Vagina (tissue), 2 donors: ENCODE data around the gene BPIFB6. TPM values are rescaled to one million over a fixed set of nuclear protein-coding genes. Genes with fewer than 3 reads are reported as not detected.

Experiments
- DNase-seq, 2 donors: peaks; one replicate each; pipeline ENCODE4 v3.0.0-alpha.2; 2017; ENCODE audit errors: extremely low spot score in 2 of 2
- H3K27ac ChIP-seq: fragments of 200-600 bp; sonication (generic); one replicate; pipeline ENCODE4 v1.5.1; 2019
- H3K27me3 ChIP-seq: fragments of 200-600 bp; sonication (generic); one replicate; pipeline ENCODE4 v1.5.1; 2019
- H3K36me3 ChIP-seq, 2 donors: fragments of 200-600 bp; sonication (generic); one replicate each; pipeline ENCODE4 v1.5.1; 2017 to 2019
- H3K4me1 ChIP-seq: fragments of 200-600 bp; sonication (generic); one replicate; pipeline ENCODE4 v1.5.1; 2019
- H3K4me3 ChIP-seq, 2 donors: fragments of 200-600 bp; sonication (generic); 1 replicate in 1 of 2; 2 replicates in 1 of 2; pipeline ENCODE4 v1.5.1; 2016 to 2019
- H3K9me3 ChIP-seq: fragments of 200-600 bp; sonication (generic); one replicate; pipeline ENCODE4 v1.5.1; 2019
- CTCF ChIP-seq, 3 experiments: fragments of 450-650 bp in 2 of 3; fragments of 200-600 bp in 1 of 3; sonication (generic) in 1 of 3; IDR thresholded peaks; one replicate each; pipeline ENCODE4 v1.5.1; 2017 to 2019; ENCODE audit warnings: antibody characterized with exemption in 3 of 3, mild to moderate bottlenecking in 2 of 3, moderate library complexity in 2 of 3
- POLR2A ChIP-seq, 2 donors: fragments of 450-650 bp; IDR thresholded peaks; one replicate each; pipeline ENCODE4 v1.6.1; 2017; ENCODE audit warnings: antibody characterized with exemption in 2 of 2, mild to moderate bottlenecking in 2 of 2, moderate library complexity in 2 of 2
- POLR2AphosphoS5 ChIP-seq, 2 donors: sonication (generic); formaldehyde crosslinking; IDR thresholded peaks; one replicate each; pipeline ENCODE4 v1.9.0; 2017; ENCODE audit warnings: antibody characterized with exemption in 2 of 2, mild to moderate bottlenecking in 2 of 2, low read depth in 1 of 2; ENCODE audit not compliant: insufficient read depth in 1 of 2
- intact Hi-C: fragments of 100-400 bp; cut with DNase I; formaldehyde crosslinking; loops from one replicate; pipeline ENCODE4 v1.15.1; 2023
- total RNA-seq: library from RNA; depleted of rRNA; stranded (reverse); fragments of >200 nt; gene quantifications from one replicate; pipeline ENCODE4 v1.2.3, GENCODE V29; 2016

BPIFB6 gene
- total RNA-seq, 1 donor from 2014 or later, result not detected

- H3K4me1 ChIP-seq, result no peaks in the 10 kb centered on the region
- DNase-seq, result no peak
- H3K4me3 ChIP-seq, result no peak overlapping the region
- TF ChIP-seq CTCF (IDR thresholded peaks at IDR 0.05) (no peak), POLR2A (IDR thresholded peaks at IDR 0.05) (no peak), POLR2AphosphoS5 (IDR thresholded peaks at IDR 0.05; ENCODE audit: insufficient read depth in 1 of 2, low read depth in 1 of 2) (no peak)
- no peaks in the 10 kb centered on the region for H3K36me3 ChIP-seq
- no peaks in the 10 kb centered on the region for H3K27me3 ChIP-seq
- H3K9me3 ChIP-seq, result no peaks in the 10 kb centered on the region
- H3K27ac ChIP-seq, result no peak overlapping the region
- intact Hi-C loops, result no loop called here
Measured at GRCh38 chr20:33005908-33006775, 25.3 kb upstream of the BPIFB6 start.

- Histone ChIP-seq H3K9me3 (no peaks in the 10 kb centered on the region), H3K4me1 (no peaks in the 10 kb centered on the region), H3K36me3 (no peaks in the 10 kb centered on the region), H3K4me3 (no peak overlapping the region), H3K27ac (no peak overlapping the region), H3K27me3 (no peaks in the 10 kb centered on the region)
- no peak for DNase-seq
- no peak for TF ChIP-seq POLR2AphosphoS5 (IDR thresholded peaks at IDR 0.05; ENCODE audit: insufficient read depth in 1 of 2, low read depth in 1 of 2)
- TF ChIP-seq POLR2A (IDR thresholded peaks at IDR 0.05), result no peak
- no peak for TF ChIP-seq CTCF (IDR thresholded peaks at IDR 0.05)
- intact Hi-C loops, result no loop called here
Measured at GRCh38 chr20:33006776-33007375, 24.6 kb upstream of the BPIFB6 start.

DNA sequence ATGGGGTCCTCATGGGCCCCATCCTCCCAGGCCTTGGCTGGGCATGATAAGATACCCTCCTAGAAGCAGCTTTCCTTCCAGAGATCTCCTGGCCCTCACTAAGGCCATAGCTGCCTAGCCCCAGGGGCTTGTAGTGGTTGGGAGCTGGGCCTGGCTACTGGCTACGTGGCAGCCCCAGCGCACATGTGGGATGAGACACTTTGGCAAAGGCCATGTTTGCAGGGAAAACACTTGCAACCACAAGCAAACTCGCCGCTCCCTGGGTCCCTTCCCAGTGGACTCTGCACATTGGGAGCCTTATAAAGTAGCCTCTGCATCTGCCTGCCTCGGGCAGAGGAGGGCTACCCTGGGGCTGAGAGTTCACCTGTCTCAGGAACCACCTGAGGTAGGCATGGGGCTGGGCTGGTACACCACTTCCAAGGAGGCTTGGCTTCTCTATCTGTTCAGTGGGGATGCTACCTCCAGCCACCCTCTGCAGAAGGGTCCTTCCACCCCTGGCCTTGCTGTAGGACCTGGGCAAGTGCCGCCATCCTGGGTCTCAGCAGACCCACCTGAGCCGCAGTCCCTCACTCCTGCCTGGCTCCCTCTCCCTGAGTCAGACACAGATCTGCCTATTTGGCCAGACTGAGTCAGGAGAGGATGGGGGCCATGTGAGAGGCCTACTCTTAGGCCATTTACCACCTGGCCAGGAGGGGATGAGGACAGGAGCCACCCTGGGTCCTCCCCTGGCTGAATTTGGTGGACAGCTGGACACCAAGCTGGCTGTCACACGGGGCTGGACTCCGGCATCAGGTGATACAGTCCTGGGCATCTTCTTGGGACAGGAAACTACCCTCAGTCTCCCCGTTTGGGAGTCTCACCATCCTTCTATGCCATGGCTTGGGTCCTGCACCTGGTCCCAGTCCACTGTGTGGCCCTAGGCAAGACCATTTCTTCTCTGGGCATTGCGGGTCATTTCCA is 23.8 kb upstream of the BPIFB6 start, which contains the start of gene BPIFB2:
Gene BPIFB2 (plus strand): TSS at position 329 of the 960 bp plus-strand sequence. CDS start 871 bp downstream, outside the sequence.
- Histone ChIP-seq H3K9me3 (no peaks in the 10 kb centered on the region), H3K4me1 (no peaks in the 10 kb centered on the region), H3K36me3 (no peaks in the 10 kb centered on the region), H3K27me3 (no peaks in the 10 kb centered on the region), H3K4me3 (no peak within 1 kb of the TSS), H3K27ac (no peak within 1 kb of the TSS)
- intact Hi-C loops, result no loop called here
- no peak for DNase-seq
- TF ChIP-seq POLR2AphosphoS5 (IDR thresholded peaks at IDR 0.05; ENCODE audit: insufficient read depth in 1 of 2, low read depth in 1 of 2) (no peak), POLR2A (IDR thresholded peaks at IDR 0.05) (no peak), CTCF (IDR thresholded peaks at IDR 0.05) (no peak)

GRCh38 chr20:33008336-33009213 is 22.9 kb upstream of the BPIFB6 start:
- intact Hi-C loops, result no loop called here
- no peak overlapping the region for H3K27ac ChIP-seq
- H3K4me1 ChIP-seq, result no peaks in the 10 kb centered on the region
- H3K4me3 ChIP-seq, result no peak overlapping the region
- no peaks in the 10 kb centered on the region for H3K36me3 ChIP-seq
- no peaks in the 10 kb centered on the region for H3K9me3 ChIP-seq
- no peak for DNase-seq
- no peak for TF ChIP-seq POLR2AphosphoS5 (IDR thresholded peaks at IDR 0.05; ENCODE audit: insufficient read depth in 1 of 2, low read depth in 1 of 2)
- no peak for TF ChIP-seq CTCF (IDR thresholded peaks at IDR 0.05)
- TF ChIP-seq POLR2A (IDR thresholded peaks at IDR 0.05), result no peak
- no peaks in the 10 kb centered on the region for H3K27me3 ChIP-seq
